GM03348 (cell line): ENCODE data around the gene CAMSAP3.
A peak's percentile ranks its signal among the peaks of the same experiment; 100 is the strongest.

Source experiments
- DNase-seq: peaks from one replicate; pipeline ENCODE4 v3.0.0; 2012; ENCODE audit warnings: low spot score

Gene CAMSAP3

GRCh38 chr19:7614859-7615741 is 19.4 kb downstream of the CAMSAP3 start:
- no peak for DNase-seq

GRCh38 chr19:7617172-7617571 is 21.5 kb downstream of the CAMSAP3 start:
- DNase-seq: no peak

GRCh38 chr19:7617735-7618134 is 22.1 kb downstream of the CAMSAP3 start:
- no peak for DNase-seq

- DNase-seq: no peak
These were observed 22.7 kb downstream of the CAMSAP3 start for GRCh38 chr19:7618348-7618747.

- no peak for DNase-seq
These were observed 23.3 kb downstream of the CAMSAP3 start for GRCh38 chr19:7618771-7619510.

GRCh38 chr19:7619671-7620441 is 24.2 kb downstream of the CAMSAP3 start:
- DNase-seq: no peak

GRCh38 chr19:7620442-7621412 is 25.1 kb downstream of the CAMSAP3 start:
- DNase-seq: no peak

- DNase-seq: no peak
These were observed 27.4 kb downstream of the CAMSAP3 start for GRCh38 chr19:7622933-7623685.

GRCh38 chr19:7623725-7624603 is 28.3 kb downstream of the CAMSAP3 start:
- no peak for DNase-seq

GRCh38 chr19:7624810-7625209 is 29.1 kb downstream of the CAMSAP3 start:
- no peak for DNase-seq

GRCh38 chr19:7625763-7626372 is 30.2 kb downstream of the CAMSAP3 start:
- DNase-seq: no peak

GRCh38 chr19:7627166-7627565 is 31.5 kb downstream of the CAMSAP3 start:
- no peak for DNase-seq

- DNase-seq: no peak
These were observed 33.1 kb downstream of the CAMSAP3 start for GRCh38 chr19:7628589-7629311.

GRCh38 chr19:7629347-7630054 is 33.8 kb downstream of the CAMSAP3 start, which contains the start of the genes PET100 and XAB2:
Gene PET100 (plus strand): TSS chr19:7629793. CDS start chr19:7629834, 41 bp downstream.
Gene XAB2 (minus strand): TSS chr19:7629545. CDS start chr19:7629527, 18 bp downstream.
- DNase-seq: peak; percentile 99

- DNase-seq: no peak
These were observed 35.9 kb downstream of the CAMSAP3 start for GRCh38 chr19:7631577-7631976.

- DNase-seq: no peak
These were observed 36.9 kb downstream of the CAMSAP3 start for GRCh38 chr19:7632340-7633203.
